ENCODE measurements around the gene CTNS. TPM values are rescaled to one million over a fixed set of nuclear protein-coding genes. Genes with fewer than 3 reads are reported as not detected.
"Not testable (repeated sequence)": the region's sequence is repeated elsewhere in the genome, so short reads cannot be mapped to it uniquely, and the experiment has no call there.

Gene CTNS
- total RNA-seq, 1 experiment from 2014 or later: 7.9 TPM

DNA sequence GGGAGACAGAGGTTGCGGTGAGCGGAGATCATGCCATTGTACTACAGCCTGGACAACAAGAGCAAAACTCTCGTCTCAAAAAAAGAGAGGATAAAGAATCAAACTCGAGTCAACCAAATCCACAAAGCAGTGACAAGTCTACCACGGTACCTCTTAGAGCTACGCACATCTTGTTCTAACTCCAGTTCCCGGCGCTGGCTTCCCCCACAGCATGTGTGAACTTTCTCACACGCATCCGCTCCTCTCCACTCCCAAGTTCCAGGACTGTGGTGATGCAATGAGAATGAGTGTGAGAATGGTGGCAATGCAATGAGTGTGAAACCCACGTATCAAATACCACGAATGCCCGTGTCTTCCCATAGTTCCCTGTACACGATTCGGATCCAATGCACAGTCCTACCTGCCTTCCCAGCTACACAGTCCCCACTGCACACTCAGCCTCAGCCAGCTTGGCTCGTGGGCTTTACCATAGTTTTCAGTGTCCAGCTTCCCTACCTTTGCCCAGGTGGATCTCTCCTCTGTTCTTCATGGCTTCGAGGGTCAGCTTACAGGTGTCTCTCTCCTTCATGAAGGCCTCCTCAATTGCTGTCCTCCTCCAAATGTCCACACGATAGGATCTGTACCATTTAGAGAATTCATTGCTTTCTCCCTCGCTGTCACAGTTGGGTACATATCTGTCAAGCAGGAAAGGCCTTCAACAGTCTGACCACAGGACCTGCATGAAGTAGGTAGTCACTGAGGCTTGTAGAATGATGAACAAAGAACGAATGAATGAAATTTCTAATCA lies 68.6 kb downstream of the CTNS start (continued):
- TF ChIP-seq, protein P1, sequence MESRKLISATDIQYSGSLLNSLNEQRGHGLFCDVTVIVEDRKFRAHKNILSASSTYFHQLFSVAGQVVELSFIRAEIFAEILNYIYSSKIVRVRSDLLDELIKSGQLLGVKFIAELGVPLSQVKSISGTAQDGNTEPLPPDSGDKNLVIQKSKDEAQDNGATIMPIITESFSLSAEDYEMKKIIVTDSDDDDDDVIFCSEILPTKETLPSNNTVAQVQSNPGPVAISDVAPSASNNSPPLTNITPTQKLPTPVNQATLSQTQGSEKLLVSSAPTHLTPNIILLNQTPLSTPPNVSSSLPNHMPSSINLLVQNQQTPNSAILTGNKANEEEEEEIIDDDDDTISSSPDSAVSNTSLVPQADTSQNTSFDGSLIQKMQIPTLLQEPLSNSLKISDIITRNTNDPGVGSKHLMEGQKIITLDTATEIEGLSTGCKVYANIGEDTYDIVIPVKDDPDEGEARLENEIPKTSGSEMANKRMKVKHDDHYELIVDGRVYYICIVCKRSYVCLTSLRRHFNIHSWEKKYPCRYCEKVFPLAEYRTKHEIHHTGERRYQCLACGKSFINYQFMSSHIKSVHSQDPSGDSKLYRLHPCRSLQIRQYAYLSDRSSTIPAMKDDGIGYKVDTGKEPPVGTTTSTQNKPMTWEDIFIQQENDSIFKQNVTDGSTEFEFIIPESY (IDR thresholded peaks at IDR 0.05; ENCODE audit: extremely low read depth, insufficient replicate concordance, low read length): no peak

DNA sequence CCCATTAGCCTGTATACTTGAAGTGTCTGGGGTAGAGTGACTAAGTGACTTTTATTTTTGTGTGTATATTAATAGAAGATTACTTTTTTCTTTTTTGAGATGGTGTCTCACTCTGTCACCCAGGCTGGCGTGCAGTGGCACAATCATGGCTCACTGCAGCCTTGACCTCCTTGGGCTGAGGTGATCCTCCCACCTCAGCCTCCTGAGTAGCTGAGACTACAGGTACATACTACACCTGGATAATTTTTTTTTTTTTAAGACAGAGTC lies 69.1 kb downstream of the CTNS start:
- POLR2A ChIA-PET, CTCF ChIA-PET: not testable (repeated sequence)

DNA sequence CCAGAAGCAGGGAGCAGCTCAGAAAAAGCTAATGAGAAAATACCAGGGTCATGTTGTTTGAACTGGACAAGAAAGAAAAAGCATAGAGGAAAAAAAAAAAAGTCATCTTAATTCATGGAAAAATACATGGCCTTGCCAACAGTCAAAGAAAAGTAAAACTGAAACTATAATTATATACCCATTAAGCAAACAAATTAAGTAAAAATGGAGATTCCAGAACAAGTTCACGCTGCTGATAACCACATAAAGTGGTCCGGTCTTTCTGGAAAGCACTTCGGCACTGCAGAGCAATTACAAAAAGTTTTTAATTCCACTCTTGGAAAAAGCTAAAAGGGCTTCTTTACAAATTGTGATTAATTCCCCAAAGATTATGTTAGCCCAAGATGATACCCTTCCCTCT lies 71.8 kb downstream of the CTNS start:
- Histone ChIP-seq H3K9ac (ENCODE audit: low read length) (no peak overlapping the region), H3K4me2 (ENCODE audit: low read length) (no peak overlapping the region), H3K4me1 (ENCODE audit: control insufficient read depth in 1 of 2, insufficient read depth in 2 of 2, low read length in 2 of 2) (peaks cover 0 to 4% of the 10 kb centered on the region in 2 experiments; a peak in 2 of 4 replicates), H3K36me3 (ENCODE audit: control insufficient read depth in 1 of 2, insufficient read depth in 2 of 2, low read length in 2 of 2) (no peaks in the 10 kb centered on the region), H3K27ac (ENCODE audit: low read depth, low read length) (no peak overlapping the region), H3K79me2 (ENCODE audit: insufficient read depth, low read length) (no peaks in the 10 kb centered on the region), H3K9me3 (ENCODE audit: control insufficient read depth in 1 of 2, insufficient read depth in 1 of 2, low read depth in 1 of 2, low read length in 2 of 2) (no peaks in the 10 kb centered on the region), H3K9me2 (ENCODE audit: insufficient read depth) (no peaks in the 10 kb centered on the region), H2AFZ (ENCODE audit: low read depth, low read length, poor library complexity, severe bottlenecking) (no peak overlapping the region), H3K27me3 (ENCODE audit: insufficient read depth, low read length) (no peaks in the 10 kb centered on the region), H3K4me3 (replicated peaks in 1 of 2; ENCODE audit: low read depth in 1 of 2, low read length in 2 of 2) (no peak overlapping the region), H4K20me1 (ENCODE audit: insufficient read depth) (no peaks in the 10 kb centered on the region; the same call in 1 of the 2 replicates)
- ChIA-PET RAD21 (ENCODE audit: low non-redundant PET in 1 of 2, low total read pairs in 2 of 2, uncharacterized antibody in 2 of 2, unreplicated experiment in 2 of 2) (no interaction called here), POLR2A (no interaction called here), CTCF (interaction anchor here (1.8 kb wide), 1 partner anchor 29 kb away, joined by 5 read pairs; no protein-coding TSS in a partner anchor)
- intact Hi-C loops (cut with micrococcal nuclease): no loop called here
- no TSS peak for BruUV-seq (replicated peaks)
- no peak for DNase-seq (ENCODE audit: low read depth, low spot score)
- ATAC-seq: no peak
- TF ChIP-seq, protein P2, sequence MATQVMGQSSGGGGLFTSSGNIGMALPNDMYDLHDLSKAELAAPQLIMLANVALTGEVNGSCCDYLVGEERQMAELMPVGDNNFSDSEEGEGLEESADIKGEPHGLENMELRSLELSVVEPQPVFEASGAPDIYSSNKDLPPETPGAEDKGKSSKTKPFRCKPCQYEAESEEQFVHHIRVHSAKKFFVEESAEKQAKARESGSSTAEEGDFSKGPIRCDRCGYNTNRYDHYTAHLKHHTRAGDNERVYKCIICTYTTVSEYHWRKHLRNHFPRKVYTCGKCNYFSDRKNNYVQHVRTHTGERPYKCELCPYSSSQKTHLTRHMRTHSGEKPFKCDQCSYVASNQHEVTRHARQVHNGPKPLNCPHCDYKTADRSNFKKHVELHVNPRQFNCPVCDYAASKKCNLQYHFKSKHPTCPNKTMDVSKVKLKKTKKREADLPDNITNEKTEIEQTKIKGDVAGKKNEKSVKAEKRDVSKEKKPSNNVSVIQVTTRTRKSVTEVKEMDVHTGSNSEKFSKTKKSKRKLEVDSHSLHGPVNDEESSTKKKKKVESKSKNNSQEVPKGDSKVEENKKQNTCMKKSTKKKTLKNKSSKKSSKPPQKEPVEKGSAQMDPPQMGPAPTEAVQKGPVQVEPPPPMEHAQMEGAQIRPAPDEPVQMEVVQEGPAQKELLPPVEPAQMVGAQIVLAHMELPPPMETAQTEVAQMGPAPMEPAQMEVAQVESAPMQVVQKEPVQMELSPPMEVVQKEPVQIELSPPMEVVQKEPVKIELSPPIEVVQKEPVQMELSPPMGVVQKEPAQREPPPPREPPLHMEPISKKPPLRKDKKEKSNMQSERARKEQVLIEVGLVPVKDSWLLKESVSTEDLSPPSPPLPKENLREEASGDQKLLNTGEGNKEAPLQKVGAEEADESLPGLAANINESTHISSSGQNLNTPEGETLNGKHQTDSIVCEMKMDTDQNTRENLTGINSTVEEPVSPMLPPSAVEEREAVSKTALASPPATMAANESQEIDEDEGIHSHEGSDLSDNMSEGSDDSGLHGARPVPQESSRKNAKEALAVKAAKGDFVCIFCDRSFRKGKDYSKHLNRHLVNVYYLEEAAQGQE (IDR thresholded peaks at IDR 0.05; ENCODE audit: low read depth): no peak
- no peak for TF ChIP-seq EZH2 (IDR thresholded peaks at IDR 0.05)
- no peak for TF ChIP-seq ZFX (IDR thresholded peaks at IDR 0.05)
- no peak for TF ChIP-seq EGR1 (IDR thresholded peaks at IDR 0.05; ENCODE audit: low read depth)
- TF ChIP-seq, protein P1 (IDR thresholded peaks at IDR 0.05; ENCODE audit: extremely low read depth, insufficient replicate concordance, low read length): no peak
- TF ChIP-seq, protein P3, sequence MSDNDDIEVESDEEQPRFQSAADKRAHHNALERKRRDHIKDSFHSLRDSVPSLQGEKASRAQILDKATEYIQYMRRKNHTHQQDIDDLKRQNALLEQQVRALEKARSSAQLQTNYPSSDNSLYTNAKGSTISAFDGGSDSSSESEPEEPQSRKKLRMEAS (IDR thresholded peaks at IDR 0.05): no peak
- no peak for TF ChIP-seq SP1 (IDR thresholded peaks at IDR 0.05; ENCODE audit: low read depth)
- no peak for TF ChIP-seq FOSL1 (IDR thresholded peaks at IDR 0.05; ENCODE audit: low read depth)
- no peak for TF ChIP-seq RAD21 (IDR thresholded peaks at IDR 0.05; ENCODE audit: low read depth)

More for the DNA sequence above, 69.1 kb downstream of the CTNS start:
- RAD21 ChIA-PET (ENCODE audit: low non-redundant PET in 1 of 2, low total read pairs in 2 of 2, uncharacterized antibody in 2 of 2, unreplicated experiment in 2 of 2); H3K4me3 ChIP-seq (replicated peaks in 1 of 2; ENCODE audit: low read depth in 1 of 2, low read length in 2 of 2); ATAC-seq; H2AFZ ChIP-seq (ENCODE audit: low read depth, low read length, poor library complexity, severe bottlenecking); BruUV-seq (replicated peaks); DNase-seq (ENCODE audit: low read depth, low spot score); H3K9me2 ChIP-seq (ENCODE audit: insufficient read depth); H3K79me2 ChIP-seq (ENCODE audit: insufficient read depth, low read length); H3K4me1 ChIP-seq (ENCODE audit: control insufficient read depth in 1 of 2, insufficient read depth in 2 of 2, low read length in 2 of 2); H3K36me3 ChIP-seq (ENCODE audit: control insufficient read depth in 1 of 2, insufficient read depth in 2 of 2, low read length in 2 of 2); intact Hi-C loops (cut with micrococcal nuclease); H4K20me1 ChIP-seq (ENCODE audit: insufficient read depth); H3K9ac ChIP-seq (ENCODE audit: low read length); H3K27me3 ChIP-seq (ENCODE audit: insufficient read depth, low read length); H3K4me2 ChIP-seq (ENCODE audit: low read length); H3K9me3 ChIP-seq (ENCODE audit: control insufficient read depth in 1 of 2, insufficient read depth in 1 of 2, low read depth in 1 of 2, low read length in 2 of 2); H3K27ac ChIP-seq (ENCODE audit: low read depth, low read length): not testable (repeated sequence)

All from HCT116 (cell line).